ENCODE results near the gene PTPRH.

PTPRH gene

GRCh38 chr19:55246462-55247451 is 37.5 kb upstream of the PTPRH start:
- CTCF ChIA-PET = no interaction called here
- no peak for DNase-seq (ENCODE audit: low spot score)
- H3K27ac ChIP-seq = peak overlapping the region; percentile 99
- POLR2A ChIA-PET (ENCODE audit: low non-redundant PET) = no interaction called here
- TF ChIP-seq, protein P1, sequence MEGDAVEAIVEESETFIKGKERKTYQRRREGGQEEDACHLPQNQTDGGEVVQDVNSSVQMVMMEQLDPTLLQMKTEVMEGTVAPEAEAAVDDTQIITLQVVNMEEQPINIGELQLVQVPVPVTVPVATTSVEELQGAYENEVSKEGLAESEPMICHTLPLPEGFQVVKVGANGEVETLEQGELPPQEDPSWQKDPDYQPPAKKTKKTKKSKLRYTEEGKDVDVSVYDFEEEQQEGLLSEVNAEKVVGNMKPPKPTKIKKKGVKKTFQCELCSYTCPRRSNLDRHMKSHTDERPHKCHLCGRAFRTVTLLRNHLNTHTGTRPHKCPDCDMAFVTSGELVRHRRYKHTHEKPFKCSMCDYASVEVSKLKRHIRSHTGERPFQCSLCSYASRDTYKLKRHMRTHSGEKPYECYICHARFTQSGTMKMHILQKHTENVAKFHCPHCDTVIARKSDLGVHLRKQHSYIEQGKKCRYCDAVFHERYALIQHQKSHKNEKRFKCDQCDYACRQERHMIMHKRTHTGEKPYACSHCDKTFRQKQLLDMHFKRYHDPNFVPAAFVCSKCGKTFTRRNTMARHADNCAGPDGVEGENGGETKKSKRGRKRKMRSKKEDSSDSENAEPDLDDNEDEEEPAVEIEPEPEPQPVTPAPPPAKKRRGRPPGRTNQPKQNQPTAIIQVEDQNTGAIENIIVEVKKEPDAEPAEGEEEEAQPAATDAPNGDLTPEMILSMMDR (conservative IDR thresholded peaks at IDR 0.05; ENCODE audit: low read depth) = no peak

DNA sequence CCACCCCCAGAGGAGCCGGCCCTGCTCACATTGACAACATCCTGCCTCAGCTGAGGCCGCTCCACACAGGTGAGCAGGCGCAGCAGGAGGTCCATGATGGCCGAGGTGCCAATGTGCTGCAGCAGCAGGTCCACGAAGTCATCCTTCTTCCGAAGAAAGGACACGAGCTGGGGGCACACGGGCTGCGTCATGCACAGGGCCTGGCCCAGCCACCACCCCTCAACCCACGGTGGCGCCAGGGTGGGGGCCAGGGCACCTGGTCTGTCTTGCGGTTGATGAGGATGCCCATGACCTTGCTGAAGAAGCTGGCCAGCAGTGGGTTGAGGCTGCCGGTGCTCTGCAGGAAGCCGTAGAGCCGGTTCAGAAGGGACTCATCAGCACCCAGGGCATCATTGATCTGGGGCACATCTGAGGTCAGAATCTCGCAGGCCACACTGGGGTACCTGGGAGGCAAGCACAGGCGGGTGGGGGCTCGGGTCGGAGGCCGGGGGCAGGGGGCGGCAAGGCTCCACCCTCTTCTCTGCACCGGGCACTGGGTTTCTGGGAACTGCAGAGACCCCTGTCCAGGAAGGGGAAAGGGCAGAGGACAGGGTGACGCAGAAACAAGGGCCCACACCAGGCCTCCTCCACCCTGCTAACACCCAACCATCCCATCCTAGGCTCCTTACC is 36.1 kb upstream of the PTPRH start:
- ChIA-PET CTCF (no interaction called here), POLR2A (ENCODE audit: low non-redundant PET) (no interaction called here)
- TF ChIP-seq, protein P1 (conservative IDR thresholded peaks at IDR 0.05; ENCODE audit: low read depth) = no peak
- H3K27ac ChIP-seq = peak overlapping the region; percentile 99
- DNase-seq (ENCODE audit: low spot score) = no peak

DNA sequence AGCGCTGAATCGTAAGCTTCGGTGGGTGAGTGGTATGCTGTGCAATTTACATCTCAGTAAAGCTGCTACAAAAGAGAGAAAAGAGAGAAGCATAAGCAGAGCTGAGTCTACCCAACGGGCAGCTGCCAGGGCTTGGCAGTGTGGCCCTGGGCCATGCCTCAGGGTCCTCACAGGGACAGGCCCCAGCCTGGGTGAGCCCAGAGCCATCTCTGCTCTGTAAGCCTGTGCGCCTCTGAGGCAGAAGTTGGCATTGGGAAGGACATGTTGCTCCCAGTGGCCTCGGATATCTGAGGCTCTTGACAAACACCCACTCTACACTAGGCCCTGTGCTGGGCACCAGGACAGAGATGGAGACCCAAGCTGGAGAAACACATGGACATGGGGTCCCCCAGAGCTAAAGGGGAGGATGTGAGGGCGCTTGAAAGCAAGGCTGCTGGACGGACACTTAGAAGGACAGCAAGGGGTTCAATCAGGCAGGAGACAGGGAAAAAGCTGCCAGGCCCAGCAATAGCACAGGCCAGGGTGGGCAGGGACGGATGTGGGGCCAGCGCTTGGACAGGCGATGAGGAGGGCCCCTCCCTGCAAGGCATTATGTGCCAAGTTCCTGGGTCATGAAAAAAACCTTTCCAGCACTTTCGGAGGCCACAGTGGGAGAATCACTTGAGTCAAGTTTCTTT is 34.8 kb upstream of the PTPRH start:
- TF ChIP-seq, protein P1 (conservative IDR thresholded peaks at IDR 0.05; ENCODE audit: low read depth) = no peak
- CTCF ChIA-PET = no interaction called here
- peak overlapping the region; percentile 5; the same call in 1 of the 2 replicates for H3K27ac ChIP-seq
- POLR2A ChIA-PET (ENCODE audit: low non-redundant PET) = interaction anchor here (0.7 kb wide), 1 partner anchor 13 kb away, joined by 3 read pairs; no protein-coding TSS in a partner anchor
- no peak for DNase-seq (ENCODE audit: low spot score)

GRCh38 chr19:55242517-55242916 is 33.2 kb upstream of the PTPRH start:
- DNase-seq (ENCODE audit: low spot score) = no peak
- POLR2A ChIA-PET (ENCODE audit: low non-redundant PET) = interaction anchor here (0.5 kb wide), 1 partner anchor 234 kb away, joined by 3 read pairs; no protein-coding TSS in a partner anchor
- TF ChIP-seq, protein P1 (conservative IDR thresholded peaks at IDR 0.05; ENCODE audit: low read depth) = no peak
- CTCF ChIA-PET = no interaction called here
- peak overlapping the region; percentile 23 for H3K27ac ChIP-seq

GRCh38 chr19:55241935-55242464 is 32.7 kb upstream of the PTPRH start:
- ChIA-PET CTCF (no interaction called here), POLR2A (ENCODE audit: low non-redundant PET) (interaction anchor here (0.5 kb wide), 1 partner anchor 235 kb away, joined by 3 read pairs; no protein-coding TSS in a partner anchor)
- TF ChIP-seq, protein P1 (conservative IDR thresholded peaks at IDR 0.05; ENCODE audit: low read depth) = no peak
- DNase-seq (ENCODE audit: low spot score) = no peak
- peak overlapping the region; percentile 23 for H3K27ac ChIP-seq

Measured in RWPE1 (cell line).